SK-MEL-5 (cell line): ENCODE measurements around the gene HNMT. TPM values are rescaled to one million over a fixed set of nuclear protein-coding genes. Genes with fewer than 3 reads are reported as not detected.
"Not testable (repeated sequence)": the region's sequence is repeated elsewhere in the genome, so short reads cannot be mapped to it uniquely, and the experiment has no call there.

Experiments
- DNase-seq: peaks from one replicate; pipeline ENCODE4 v3.0.0-alpha.2; 2016; ENCODE audit warnings: low read depth, low spot score
- in situ Hi-C: cut with HindIII; loops from 2 replicates; pipeline ENCODE4 v1.10.0; 2016; ENCODE audit warnings: low sequenced_read_pairs, high pct_unique_total_duplicates, low pct_unique_long_range_greater_than_20kb
- total RNA-seq: library from RNA; depleted of rRNA; stranded (reverse); fragments of >200 nt; shearing (Covaris generic); gene quantifications from 2 replicates; pipeline ENCODE4 v1.2.3, GENCODE V29; 2014

Gene HNMT
- total RNA-seq, 1 experiment from 2014 or later, result 55.4 TPM

DNA sequence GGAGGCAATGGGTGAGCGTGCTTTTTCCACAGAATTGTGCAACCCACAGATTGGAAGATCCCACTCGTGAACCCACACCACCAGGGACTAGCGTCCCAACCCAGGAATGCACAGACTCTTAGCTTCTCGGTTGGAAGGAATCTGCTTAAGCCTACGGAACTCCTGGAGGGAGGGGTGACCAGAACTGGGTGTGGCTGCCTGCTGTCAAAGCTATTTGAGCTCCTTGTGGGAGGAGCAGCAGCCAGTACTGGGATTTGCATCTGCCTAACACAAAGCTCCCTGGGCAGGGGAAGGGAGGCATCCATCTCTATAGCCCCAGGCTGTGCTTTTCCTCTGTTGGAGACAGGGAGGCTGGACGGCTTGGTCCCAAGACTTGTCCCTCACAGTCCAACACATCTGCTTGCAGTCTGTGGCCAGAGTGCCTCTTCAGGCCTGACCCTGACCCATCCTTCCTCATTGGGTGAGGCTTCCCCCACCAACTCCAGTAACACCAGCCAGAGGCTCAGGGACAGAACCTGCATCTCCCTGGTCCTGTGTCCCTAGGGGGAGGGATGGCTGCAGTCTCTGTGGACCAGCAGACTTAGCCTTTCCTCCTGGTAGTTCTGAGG lies 27.9 kb downstream of the HNMT start:
- no peak for DNase-seq
- in situ Hi-C loops, result no loop called here

- DNase-seq, in situ Hi-C loops: not testable (repeated sequence)
Observed at GRCh38 chr2:137993715-137994476, 29.6 kb downstream of the HNMT start.

DNA sequence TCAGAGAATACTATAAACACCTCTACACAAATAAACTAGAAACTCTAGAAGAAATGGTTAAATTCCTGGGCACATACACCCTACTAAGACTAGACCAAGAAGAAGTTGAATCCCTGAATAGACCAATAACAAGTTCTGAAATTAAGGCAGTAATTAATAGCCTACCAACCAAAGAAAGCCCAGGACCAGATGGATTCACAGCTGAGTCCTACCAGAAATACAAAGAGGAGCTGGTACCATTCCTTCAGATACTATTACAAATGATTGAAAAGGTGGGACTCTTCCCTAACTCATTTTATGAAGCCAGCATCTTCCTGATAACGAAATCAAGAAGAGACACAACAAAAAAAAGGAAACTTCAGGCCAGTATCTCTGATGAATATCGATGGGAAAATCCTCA lies 31.1 kb downstream of the HNMT start:
- in situ Hi-C loops, DNase-seq: not testable (repeated sequence)

DNA sequence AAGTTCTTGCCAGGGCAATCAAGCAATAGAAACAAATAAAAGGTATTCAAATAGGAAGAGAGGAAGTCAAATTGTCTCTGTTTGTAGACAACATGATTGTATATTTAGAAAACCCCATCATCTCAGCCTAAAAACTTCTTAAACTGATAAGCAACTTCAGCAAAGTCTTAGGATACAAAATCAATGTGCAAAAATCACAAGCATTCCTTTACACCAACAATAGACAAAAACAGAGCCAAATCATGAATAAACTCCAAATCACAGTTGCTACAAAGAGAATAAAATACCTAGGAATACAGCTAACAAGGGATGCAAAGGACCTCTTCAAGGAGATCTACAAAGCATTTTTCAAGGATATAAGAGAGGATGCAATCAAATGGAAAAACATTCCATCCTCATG lies 31.9 kb downstream of the HNMT start:
- in situ Hi-C loops, DNase-seq: not testable (repeated sequence)

- in situ Hi-C loops, result no loop called here
- no peak for DNase-seq
Observed at GRCh38 chr2:137997733-137998132, 33.5 kb downstream of the HNMT start.

DNA sequence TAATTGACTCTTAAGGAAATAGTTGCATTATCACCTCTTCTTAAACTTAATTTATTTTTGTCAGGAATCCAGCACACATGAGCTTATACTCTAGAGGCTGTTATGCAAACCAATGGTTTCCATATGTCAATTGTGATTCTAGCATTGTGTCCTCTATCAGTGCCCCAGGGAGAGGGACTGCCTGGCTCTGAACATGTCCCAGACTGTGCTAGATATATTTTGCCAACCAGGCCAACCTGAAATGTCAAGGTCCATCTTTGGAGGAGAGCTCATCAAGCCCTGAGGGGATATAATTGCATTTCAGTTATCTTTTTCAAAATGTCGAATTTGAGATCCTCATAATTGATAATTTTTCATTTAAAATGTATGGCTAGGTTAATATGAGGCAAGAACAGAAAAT lies 34.2 kb downstream of the HNMT start:
- in situ Hi-C loops, result no loop called here

GRCh38 chr2:137999273-137999672 lies 35.0 kb downstream of the HNMT start:
- DNase-seq, result no peak
- in situ Hi-C loops, result no loop called here

More for the DNA sequence above, 34.2 kb downstream of the HNMT start:
- DNase-seq, result no peak

- in situ Hi-C loops, result no loop called here
- DNase-seq, result no peak
Observed at GRCh38 chr2:138000009-138000408, 35.7 kb downstream of the HNMT start.

DNA sequence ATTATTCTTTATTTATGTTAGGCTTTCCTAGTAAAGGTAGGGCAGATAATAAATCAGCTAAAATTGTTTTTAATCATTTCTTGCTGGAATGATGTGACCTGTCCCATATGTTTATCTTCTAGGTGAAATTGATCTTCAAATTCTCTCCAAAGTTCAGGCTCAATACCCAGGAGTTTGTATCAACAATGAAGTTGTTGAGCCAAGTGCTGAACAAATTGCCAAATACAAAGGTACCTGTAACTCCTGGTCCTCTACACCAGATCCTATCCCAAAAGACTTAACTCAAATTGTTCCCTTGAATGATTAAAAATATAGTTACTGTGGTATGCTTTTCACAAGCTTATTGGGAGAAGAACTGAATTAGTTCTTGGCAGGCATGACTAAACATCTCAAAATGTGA lies 36.5 kb downstream of the HNMT start:
- in situ Hi-C loops, result no loop called here
- no peak for DNase-seq

GRCh38 chr2:138003411-138003810 lies 39.1 kb downstream of the HNMT start:
- in situ Hi-C loops, result no loop called here
- no peak for DNase-seq

DNA sequence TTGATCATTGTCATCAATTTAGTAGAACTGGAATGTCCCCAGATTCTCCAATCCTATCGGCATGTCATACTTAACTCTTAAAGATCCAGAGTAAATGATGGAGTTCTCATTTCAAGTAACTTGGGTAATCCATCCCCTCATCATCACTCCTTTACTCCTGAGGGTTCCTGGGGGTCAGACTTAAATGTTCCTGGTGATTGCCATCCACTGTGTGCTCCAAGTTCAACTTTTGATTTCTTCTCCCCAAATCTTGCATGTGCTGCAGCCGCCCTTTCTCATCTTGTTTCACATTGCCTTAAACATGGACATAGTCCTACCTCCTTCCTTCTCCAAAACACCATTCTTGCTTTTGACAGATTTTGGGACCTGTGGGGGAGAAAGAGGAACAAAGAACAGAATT lies 43.2 kb downstream of the HNMT start:
- no peak for DNase-seq
- in situ Hi-C loops, result no loop called here

GRCh38 chr2:138009622-138010021 lies 45.3 kb downstream of the HNMT start:
- no peak for DNase-seq
- in situ Hi-C loops, result no loop called here

DNA sequence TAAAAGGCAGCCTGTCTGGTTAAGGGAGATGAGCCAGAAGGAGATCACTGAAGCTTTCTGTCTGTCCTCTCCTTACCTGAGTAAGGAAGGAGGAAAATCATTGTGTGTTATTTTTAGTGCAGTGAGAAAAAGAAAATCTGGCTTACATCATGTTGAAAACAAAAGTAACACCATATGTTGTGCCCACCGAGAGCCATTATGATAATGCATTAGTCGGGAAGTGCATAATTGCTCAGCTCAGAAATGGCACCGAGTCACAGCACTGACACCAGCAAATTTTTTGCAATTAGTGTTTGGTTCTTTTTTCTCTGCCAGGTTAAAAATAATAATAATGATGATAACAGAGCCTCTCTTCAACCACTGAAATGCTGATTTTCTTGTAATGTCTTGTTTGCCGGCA lies 46.6 kb downstream of the HNMT start:
- DNase-seq, result no peak
- in situ Hi-C loops, result no loop called here

- in situ Hi-C loops, result no loop called here
- no peak for DNase-seq
Observed at GRCh38 chr2:138012082-138012481, 47.8 kb downstream of the HNMT start.

- in situ Hi-C loops, result no loop called here
- DNase-seq, result no peak
Observed at GRCh38 chr2:138012968-138013367, 48.7 kb downstream of the HNMT start.

- in situ Hi-C loops, result no loop called here
- no peak for DNase-seq
Observed at GRCh38 chr2:138013639-138014038, 49.4 kb downstream of the HNMT start.

DNA sequence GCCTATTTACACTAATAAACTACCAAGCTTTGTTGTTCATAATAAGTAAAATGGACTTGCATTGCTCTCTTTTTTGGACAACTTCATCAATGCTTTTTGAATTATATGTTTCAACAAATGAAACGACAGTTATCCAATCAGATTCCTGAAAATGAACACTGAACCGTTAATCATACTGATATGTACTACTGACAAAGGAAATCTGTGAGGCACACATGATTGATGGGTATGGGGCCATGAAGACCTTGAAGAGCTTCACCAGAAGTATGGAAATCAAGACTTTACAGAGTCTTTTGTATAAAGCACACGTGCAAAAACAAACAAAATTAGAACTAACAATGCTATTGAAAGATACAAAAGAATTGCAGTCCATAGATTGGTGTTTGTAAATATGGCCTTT lies 51.2 kb downstream of the HNMT start:
- DNase-seq, result no peak

DNA sequence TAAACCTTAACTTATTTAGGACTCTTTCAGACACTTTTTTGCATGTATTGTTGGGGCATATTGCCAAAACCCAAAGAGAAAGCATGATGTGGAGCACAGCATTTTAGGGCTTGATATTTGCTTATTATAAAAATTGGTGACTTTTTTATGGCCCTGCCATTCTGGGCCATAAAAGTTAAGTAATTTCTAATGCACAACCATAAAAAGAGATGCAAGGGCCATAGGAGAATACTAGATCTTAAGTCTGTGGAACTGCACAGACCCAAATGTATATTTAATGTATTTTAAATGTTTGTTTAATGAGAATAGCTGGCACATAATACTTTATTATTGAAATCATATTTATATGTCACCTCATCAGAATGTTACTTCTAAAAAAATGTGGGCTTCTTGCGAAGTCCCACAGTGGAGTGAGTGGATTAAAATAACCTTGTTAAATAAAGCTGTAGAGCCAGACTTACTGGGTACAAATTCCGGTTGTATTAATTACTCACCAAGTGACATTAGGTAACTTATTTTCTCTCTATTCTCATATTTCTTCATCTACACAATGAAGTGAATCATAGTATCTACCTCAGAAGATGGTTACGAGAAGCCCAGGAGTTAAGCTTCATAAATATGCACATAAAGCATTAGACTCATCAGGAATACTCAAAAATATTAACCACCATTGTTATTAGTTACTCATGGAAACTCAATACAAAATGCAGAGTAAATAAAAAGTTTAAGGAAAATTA lies 52.2 kb downstream of the HNMT start:
- no peak for DNase-seq
- in situ Hi-C loops, result no loop called here

More for the DNA sequence above, 51.2 kb downstream of the HNMT start:
- in situ Hi-C loops, result no loop called here

- DNase-seq, result no peak
- in situ Hi-C loops, result no loop called here
Observed at GRCh38 chr2:138017824-138018223, 53.6 kb downstream of the HNMT start.
